Urinary bladder (tissue), 4 donors: ENCODE data around the gene NRAS. TPM values are rescaled to one million over a fixed set of nuclear protein-coding genes. Genes with fewer than 3 reads are reported as not detected.
"Not testable (repeated sequence)": the region's sequence is repeated elsewhere in the genome, so short reads cannot be mapped to it uniquely, and the experiment has no call there.

ENCODE experiments used
- DNase-seq: peaks from one replicate; pipeline ENCODE4 v3.0.0-alpha.2; 2015; ENCODE audit errors: extremely low spot score
- H3K27ac ChIP-seq: one replicate; pipeline ENCODE4 v1.5.1; 2013; ENCODE audit warnings: low read depth, mild to moderate bottlenecking, moderate library complexity
- H3K36me3 ChIP-seq: one replicate; pipeline ENCODE4 v1.6.1; 2013; ENCODE audit warnings: mild to moderate bottlenecking, moderate library complexity; ENCODE audit not compliant: insufficient read depth
- H3K4me1 ChIP-seq: one replicate; pipeline ENCODE4 v1.6.1; 2013; ENCODE audit warnings: mild to moderate bottlenecking, moderate library complexity; ENCODE audit not compliant: insufficient read depth
- H3K4me3 ChIP-seq: one replicate; pipeline ENCODE4 v1.5.1; 2013; ENCODE audit warnings: low read depth, low read length
- WGBS: extraction: QIAGEN DNeasy Blood & Tissue Kit; methylation state at CpG from one replicate; pipeline ENCODE4 v1.1.7; 2013; 5-methylcytosine and 5-hydroxymethylcytosine counted together
- polyA plus RNA-seq: library from polyadenylated mRNA; stranded (reverse); fragments of 200-250 nt; gene quantifications from one replicate; pipeline ENCODE4 v1.2.3, GENCODE V29; 2013
- total RNA-seq: library from RNA; depleted of rRNA; stranded (reverse); fragments of >200 nt; gene quantifications from one replicate; pipeline ENCODE4 v1.2.3, GENCODE V29; 2014
- donor health status: healthy with polysubstance abuse.
- donor health status: healthy.

Gene NRAS
- 46.5 TPM for total RNA-seq
- 11.5 TPM for polyA plus RNA-seq

DNA sequence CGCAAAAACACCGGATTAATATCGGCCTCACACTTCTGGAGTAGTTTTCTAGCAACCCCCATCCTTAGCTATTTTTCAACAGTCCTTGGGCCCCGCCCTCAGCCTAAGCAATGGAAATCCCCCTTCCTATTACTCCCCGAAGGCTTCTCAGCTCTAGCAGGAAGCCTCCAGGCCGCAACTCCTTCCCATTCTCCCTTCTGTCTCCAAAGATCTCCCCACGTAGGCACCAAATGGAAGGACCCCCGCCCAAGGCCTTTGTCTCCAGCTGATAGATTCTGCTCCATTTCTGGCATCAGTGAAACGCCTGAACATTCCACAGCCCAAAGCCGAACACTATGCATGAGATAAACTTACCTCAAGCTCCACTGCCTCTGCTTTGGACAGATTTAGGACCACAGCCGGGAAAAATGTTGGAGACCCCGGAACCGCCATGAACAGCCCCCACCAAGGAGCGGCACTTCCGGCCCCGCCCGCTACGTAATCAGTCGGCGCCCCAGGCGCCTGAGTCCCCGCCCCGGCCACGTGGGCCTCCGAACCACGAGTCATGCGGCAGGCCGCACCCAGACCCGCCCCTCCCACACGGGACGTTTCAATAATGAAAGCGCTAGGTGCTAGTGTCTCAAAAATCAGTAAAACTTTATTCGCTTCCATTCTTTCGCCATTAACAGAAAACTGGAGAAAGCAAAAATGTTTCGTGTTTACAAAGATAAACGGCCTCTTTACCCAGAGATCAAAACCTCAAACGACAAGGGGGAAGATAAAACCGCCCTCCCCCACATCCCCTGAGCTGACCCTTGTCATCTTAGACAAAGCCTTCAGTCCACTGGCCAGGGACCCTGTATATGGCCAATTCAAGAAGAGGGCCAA, at the start of gene NRAS:
Gene NRAS (minus strand): TSS at position 468 of the 867 bp plus-strand sequence. CDS start 611 bp downstream, outside the sequence.
- peak within 1 kb of the TSS; percentile 69 for H3K4me3 ChIP-seq
- peak within 1 kb of the TSS; percentile 86 for H3K27ac ChIP-seq
- under 1% methylated on average over 38 of the region's 38 CpGs for WGBS
- DNase-seq, result peak; percentile 85
- H3K36me3 ChIP-seq, result peaks cover 10% of the 10 kb centered on the region
- no peaks in the 10 kb centered on the region for H3K4me1 ChIP-seq

DNA sequence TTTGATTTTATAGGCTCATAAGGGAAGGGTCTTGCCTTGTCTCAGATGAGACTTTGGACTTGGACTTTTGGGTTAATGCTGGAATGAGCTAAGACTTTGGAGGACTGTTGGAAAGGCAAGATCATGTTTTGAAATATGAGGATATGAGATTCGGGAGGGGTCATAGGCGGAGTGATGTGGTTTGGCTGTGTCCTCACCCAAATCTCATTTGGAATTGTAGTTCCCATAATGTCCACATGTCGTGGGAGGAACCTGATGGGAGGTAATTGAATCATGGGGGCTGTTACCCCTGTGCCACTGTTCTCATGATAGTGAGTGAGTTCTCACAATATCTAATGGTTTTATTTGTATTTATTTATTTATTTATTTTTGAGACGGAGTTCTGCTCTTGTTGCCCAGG, 48.1 kb upstream of the NRAS start:
- Histone ChIP-seq H3K4me1 (no peaks in the 10 kb centered on the region), H3K27ac (no peak overlapping the region), H3K4me3 (no peak overlapping the region), H3K36me3 (no peaks in the 10 kb centered on the region)
- no peak for DNase-seq
- 85% methylated on average over 4 of the region's 4 CpGs for WGBS

DNA sequence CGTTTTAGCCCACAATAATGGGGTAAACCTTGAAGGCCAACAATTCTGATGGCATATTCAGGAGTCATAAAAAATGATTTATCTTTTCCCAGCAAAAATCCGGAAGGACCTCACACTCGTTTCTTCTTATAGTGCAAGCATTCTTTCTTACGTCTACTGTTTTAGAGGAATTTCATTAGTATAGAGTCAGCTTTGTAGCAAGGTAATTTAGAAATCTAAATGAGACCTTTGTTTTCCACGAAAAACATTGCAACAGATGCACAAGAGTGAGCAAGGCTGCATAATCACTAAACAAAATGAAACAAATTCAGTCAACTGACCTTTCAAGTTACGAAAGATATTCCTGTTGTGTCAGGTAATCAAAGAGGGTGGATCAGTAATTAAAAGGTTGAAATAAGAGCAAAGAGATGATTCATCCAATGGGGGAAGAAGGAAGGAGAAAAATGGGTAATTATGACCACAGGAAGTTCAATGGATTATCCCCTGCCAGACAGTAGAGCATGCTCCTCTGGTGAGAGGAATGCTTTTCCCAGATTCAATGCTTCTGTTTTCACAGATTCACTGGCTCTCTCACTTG, 41.8 kb upstream of the NRAS start:
- Histone ChIP-seq H3K27ac (peak overlapping the region; percentile 77), H3K4me1 (peaks cover 3% of the 10 kb centered on the region), H3K4me3 (peak overlapping the region; percentile 27), H3K36me3 (no peaks in the 10 kb centered on the region)
- WGBS, result 28% methylated on average over 6 of the region's 6 CpGs
- DNase-seq, result no peak

DNA sequence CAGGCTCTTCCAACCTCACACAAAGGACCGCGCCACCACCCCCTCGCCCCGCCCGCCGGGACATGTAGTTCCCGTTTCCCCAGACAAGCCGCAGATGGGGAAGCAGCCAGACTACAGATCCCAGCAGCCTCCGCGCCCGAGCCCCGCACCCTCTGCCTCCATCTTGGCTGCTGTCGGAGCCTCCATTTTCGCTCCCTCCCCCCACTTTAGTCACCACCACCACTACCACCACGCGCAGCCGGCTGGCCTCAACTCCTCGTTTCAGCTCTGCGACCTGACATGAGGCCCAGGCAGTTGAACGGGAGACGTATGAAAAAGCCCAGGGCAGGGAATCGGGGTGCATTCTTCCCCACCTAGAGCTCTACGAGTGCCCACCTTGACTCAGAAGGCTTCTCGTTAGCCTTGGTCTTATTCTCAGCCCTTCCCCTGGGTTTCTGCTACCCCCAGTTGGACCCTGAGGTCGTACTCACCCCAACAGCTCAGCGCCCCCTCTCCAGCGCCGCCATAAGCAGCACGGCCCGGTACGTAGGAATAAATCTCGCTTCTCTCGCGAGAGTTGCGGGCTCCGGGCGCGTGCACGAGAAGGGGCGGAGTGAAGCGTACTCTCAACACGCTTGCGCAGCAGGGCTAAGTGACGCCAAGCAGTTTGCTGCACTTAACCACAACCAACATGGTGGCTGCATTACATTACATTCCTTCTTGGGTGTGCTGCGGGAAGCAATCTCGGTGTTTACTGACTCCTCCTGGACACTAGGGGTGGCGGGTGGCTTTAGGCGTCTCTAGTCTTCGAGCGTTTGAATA, 41.1 kb upstream of the NRAS start, which contains the start of gene CSDE1:
Gene CSDE1 (minus strand): TSS at position 530 of the 801 bp plus-strand sequence. CDS start 18,094 bp downstream, outside the sequence.
- WGBS, result under 1% methylated on average over 50 of the region's 50 CpGs
- Histone ChIP-seq H3K36me3 (no peaks in the 10 kb centered on the region), H3K4me3 (peak within 1 kb of the TSS; percentile 54), H3K4me1 (peaks cover 3% of the 10 kb centered on the region), H3K27ac (peak within 1 kb of the TSS; percentile 95)
- DNase-seq, result peak; percentile 97

DNA sequence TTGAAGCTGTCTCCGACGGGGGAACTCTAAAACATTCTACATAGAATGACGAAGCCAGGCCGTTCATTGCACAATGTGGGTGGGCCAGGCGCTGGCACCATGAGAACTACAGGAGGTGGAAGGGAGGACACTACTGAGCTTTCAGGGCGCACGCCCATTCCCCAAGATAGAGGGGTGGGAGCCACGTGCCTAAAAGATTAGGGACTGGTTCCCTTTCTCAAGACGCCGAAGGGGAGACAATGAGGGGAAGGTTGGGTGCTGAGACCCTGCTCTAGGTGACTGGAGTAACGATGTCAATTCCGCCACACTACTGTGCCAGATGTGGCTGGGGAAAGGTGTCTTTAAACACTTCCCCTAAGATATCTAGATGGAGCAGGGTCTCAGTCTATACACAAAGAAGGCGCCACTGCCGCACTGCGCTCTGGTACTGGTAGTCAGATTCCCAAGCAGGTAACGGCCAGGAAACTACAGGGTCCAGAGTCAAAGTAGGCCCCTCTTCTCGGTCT, 40.4 kb upstream of the NRAS start:
- Histone ChIP-seq H3K27ac (peak overlapping the region; percentile 53), H3K4me1 (peaks cover 3% of the 10 kb centered on the region), H3K4me3 (peak overlapping the region; percentile 54), H3K36me3 (no peaks in the 10 kb centered on the region)
- under 1% methylated on average over 17 of the region's 17 CpGs for WGBS
- no peak for DNase-seq

DNA sequence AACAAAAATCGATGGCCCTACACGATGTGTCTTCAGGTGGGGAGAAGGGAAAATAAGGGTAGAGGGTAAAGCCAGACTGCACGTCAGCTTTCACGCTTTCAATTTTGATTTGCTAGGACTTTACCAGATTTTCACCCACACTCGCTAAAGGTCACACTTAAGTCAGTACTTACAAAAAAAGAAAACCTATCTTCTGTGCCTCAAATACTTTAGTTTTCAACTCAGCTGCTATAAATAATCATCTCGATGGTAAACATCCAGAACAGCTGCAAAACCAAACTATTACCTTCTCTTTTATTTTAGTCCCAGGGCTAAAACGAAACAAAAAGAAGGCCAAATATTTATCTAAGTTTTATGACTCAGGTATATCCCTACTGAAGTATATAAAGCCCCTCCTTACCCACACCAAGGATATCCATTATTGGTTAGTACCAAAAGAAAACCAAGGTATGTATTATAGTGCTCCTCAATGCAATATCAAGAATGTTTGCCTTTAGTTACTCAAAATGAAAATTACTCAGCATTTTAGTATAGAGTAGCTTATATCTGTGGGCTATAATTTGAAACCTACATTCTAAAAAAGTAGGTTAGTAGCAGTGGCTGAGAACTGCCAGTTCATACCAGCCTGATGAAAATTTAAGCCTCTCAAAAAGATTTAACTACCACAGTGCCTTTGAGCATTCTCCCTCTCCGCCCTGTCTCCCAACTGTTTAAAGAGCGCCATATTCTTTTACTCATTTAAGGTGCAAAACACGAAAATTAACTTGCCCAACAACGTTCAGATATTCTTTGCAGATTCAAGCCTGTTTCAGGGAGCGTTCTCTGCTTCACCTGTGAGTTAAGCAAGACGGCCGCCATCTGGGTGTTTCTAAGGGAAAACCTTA, 39.7 kb upstream of the NRAS start:
- no peak for DNase-seq
- Histone ChIP-seq H3K27ac (no peak overlapping the region), H3K36me3 (no peaks in the 10 kb centered on the region), H3K4me3 (peak overlapping the region; percentile 54), H3K4me1 (peaks cover 3% of the 10 kb centered on the region)
- 25% methylated on average over 14 of the region's 14 CpGs for WGBS

DNA sequence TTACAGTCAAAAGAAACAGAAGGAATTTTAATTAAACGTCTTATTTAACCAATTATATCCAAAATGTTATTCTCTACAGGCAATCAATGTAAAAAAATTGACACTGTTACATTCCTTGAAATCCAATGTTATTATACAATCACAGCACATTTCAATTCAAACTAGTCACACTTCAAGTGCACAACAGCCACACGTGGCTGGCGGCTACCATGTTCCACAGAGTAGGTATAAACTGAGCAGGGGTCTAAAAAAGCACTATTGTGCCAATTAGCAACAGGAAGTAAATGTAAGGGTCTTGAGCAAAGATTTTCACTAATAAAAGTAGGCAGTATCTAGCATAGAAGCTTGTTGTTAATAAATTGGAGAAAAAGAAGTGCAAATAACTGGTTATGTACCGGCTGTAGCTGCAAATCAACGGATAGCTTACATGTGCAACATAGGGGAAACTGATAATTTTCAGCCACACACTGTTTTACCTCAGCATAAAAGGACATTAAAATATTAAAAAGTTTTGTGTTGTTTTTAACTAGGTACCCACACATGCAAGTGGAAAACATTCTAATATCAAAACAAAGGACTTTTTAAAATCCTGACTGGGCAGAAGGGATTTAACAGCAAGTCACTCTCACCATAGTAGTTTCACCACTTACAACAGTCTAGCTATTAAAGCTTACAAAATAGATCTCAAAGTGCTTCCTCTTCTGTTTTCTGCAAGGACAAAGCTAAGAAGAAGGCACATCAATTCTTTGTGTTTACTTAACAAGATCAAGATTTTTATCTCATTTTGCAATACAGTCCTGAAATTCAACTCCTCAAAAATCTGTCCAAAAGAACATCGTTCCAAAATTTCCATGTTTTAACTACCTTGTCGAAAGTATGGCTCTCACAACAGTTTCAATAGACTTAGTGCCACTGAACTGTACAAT, 38.7 kb upstream of the NRAS start:
- Histone ChIP-seq H3K4me3 (peak overlapping the region; percentile 7), H3K36me3 (no peaks in the 10 kb centered on the region), H3K27ac (no peak overlapping the region), H3K4me1 (peaks cover 3% of the 10 kb centered on the region)
- DNase-seq, result no peak
- WGBS, result 53% methylated on average over 7 of the region's 7 CpGs

DNA sequence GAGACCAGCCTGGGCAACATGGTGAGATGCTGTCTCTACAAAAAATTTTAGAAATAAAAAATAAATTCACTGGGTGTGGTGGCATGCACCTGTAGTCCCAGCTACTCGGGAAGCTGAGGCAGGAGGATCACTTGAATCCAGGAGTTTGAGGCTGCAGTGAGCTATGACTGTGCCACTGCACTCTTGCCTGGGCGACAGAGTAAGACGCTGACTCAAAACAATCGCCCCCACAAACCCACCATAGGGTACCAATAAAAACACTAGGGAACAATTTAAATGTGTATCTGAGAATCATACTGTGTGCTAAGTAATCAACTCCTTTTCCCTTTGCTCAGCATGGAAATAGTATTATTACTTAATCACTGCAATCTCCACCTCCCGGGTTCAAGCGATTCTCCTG, 37.1 kb upstream of the NRAS start:
- not testable (repeated sequence) for H3K4me1 ChIP-seq, H3K36me3 ChIP-seq, H3K27ac ChIP-seq, H3K4me3 ChIP-seq, DNase-seq
- 78% methylated on average over 6 of the region's 6 CpGs for WGBS

DNA sequence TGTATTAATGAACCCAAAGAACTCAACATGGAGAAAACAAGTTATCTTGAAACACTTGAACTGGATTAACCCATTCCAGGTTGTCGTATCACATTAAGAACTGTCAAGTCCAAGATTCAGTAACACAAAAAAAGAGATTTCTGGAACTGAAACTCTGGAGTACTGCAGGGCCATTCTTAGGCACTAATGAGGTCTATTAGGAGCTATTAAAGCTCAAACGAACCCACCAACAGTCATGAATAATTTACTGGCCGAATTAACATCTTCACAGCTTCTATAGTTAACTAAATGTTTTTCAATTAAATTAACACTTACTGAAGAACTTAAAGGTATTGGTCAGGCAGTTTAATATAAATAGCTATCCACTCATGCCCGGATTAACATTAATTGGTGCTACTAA, 36.6 kb upstream of the NRAS start:
- WGBS, result 59% methylated on average over 4 of the region's 4 CpGs
- H3K4me3 ChIP-seq, result no peak overlapping the region
- no peak for DNase-seq
- H3K27ac ChIP-seq, result no peak overlapping the region
- H3K36me3 ChIP-seq, result no peaks in the 10 kb centered on the region
- peaks cover 3% of the 10 kb centered on the region for H3K4me1 ChIP-seq

DNA sequence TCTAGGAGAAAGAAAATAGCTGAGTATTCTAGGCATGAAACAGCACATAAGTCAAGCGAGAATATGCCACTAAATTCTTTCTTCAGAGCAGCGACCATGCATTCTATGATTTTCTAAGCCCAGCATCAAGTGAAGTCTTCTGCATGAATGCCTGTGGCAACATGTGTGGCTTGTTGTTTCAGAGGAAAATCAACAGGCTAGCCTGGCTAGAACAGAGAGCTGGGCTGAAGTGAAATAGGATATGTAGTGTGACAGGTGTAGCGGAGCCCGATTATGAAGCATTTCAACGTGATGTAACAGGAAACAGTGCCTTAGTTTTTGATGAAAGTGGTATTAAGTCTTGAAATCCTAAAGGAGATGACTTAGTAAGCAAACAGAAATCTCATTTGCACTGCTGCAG, 34.2 kb upstream of the NRAS start:
- H3K27ac ChIP-seq, result no peak overlapping the region
- 62% methylated on average over 5 of the region's 5 CpGs for WGBS
- no peak for DNase-seq
- H3K4me1 ChIP-seq, result peaks cover 3% of the 10 kb centered on the region
- H3K4me3 ChIP-seq, result no peak overlapping the region
- H3K36me3 ChIP-seq, result no peaks in the 10 kb centered on the region

DNA sequence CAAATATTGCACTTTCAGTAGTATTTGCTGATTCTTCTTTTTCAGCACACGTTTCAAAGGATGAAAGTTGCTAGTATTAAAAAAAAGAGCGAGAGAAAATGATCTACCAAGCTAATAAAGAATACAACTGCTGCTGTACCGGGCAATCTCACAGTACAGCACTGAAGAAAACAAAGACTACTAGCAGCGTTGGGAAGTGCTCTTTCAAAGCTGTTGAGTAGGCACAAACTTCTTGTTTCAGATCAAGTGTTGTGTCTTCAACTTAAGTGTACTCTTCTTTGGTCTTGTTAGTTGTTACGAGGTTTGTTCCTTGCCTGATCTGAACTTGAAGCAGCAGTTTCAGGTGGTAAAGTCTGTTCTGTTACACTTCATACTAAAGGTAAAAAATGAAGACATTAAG, 33.3 kb upstream of the NRAS start:
- no peaks in the 10 kb centered on the region for H3K4me1 ChIP-seq
- no peak overlapping the region for H3K27ac ChIP-seq
- no peaks in the 10 kb centered on the region for H3K36me3 ChIP-seq
- WGBS, result 72% methylated on average over 5 of the region's 5 CpGs
- H3K4me3 ChIP-seq, result no peak overlapping the region
- DNase-seq, result no peak
